Stimulated activated naive CD8-positive, alpha-beta T cell treated with anti-CD3 and anti-CD28 coated beads, Interleukin-15, Interleukin-2, amounts not matched to agents 100 ng/mL and 50 ng/mL, for 24 hours (primary cell): ENCODE measurements around the gene KLHL29.

Experiments
- H3K27ac Mint-ChIP-seq: one replicate; pipeline ENCODE4 v1.8.0; 2021; ENCODE audit warnings: mild to moderate bottlenecking, mixed read lengths
- H3K27me3 Mint-ChIP-seq: one replicate; pipeline ENCODE4 v1.8.0; 2021; ENCODE audit warnings: mixed read lengths
- H3K36me3 Mint-ChIP-seq: one replicate; pipeline ENCODE4 v1.8.0; 2021; ENCODE audit warnings: low read depth, mixed read lengths
- H3K4me1 Mint-ChIP-seq: one replicate; pipeline ENCODE4 v1.8.0; 2021; ENCODE audit warnings: low read depth, mixed read lengths
- H3K4me3 Mint-ChIP-seq: one replicate; pipeline ENCODE4 v1.8.0; 2021; ENCODE audit warnings: mild to moderate bottlenecking, mixed read lengths
- H3K9me3 Mint-ChIP-seq: one replicate; pipeline ENCODE4 v1.8.0; 2021; ENCODE audit warnings: mixed read lengths

KLHL29 gene

GRCh38 chr2:23637011-23637778 is 252.2 kb downstream of the KLHL29 start:
- Mint-ChIP-seq H3K36me3 (no peaks in the 10 kb centered on the region), H3K4me1 (no peaks in the 10 kb centered on the region), H3K27me3 (no peaks in the 10 kb centered on the region), H3K9me3 (no peaks in the 10 kb centered on the region), H3K27ac (no peak overlapping the region), H3K4me3 (no peak overlapping the region)

GRCh38 chr2:23639406-23639982 is 254.5 kb downstream of the KLHL29 start:
- no peak overlapping the region for H3K4me3 Mint-ChIP-seq
- H3K4me1 Mint-ChIP-seq = no peaks in the 10 kb centered on the region
- no peak overlapping the region for H3K27ac Mint-ChIP-seq
- H3K27me3 Mint-ChIP-seq = no peaks in the 10 kb centered on the region
- no peaks in the 10 kb centered on the region for H3K36me3 Mint-ChIP-seq
- H3K9me3 Mint-ChIP-seq = no peaks in the 10 kb centered on the region

GRCh38 chr2:23640711-23641110 is 255.7 kb downstream of the KLHL29 start:
- Mint-ChIP-seq H3K4me3 (no peak overlapping the region), H3K27ac (no peak overlapping the region), H3K36me3 (no peaks in the 10 kb centered on the region), H3K9me3 (no peaks in the 10 kb centered on the region), H3K27me3 (no peaks in the 10 kb centered on the region), H3K4me1 (no peaks in the 10 kb centered on the region)

- H3K4me3 Mint-ChIP-seq = no peak overlapping the region
- no peaks in the 10 kb centered on the region for H3K4me1 Mint-ChIP-seq
- H3K27me3 Mint-ChIP-seq = no peaks in the 10 kb centered on the region
- no peak overlapping the region for H3K27ac Mint-ChIP-seq
- no peaks in the 10 kb centered on the region for H3K9me3 Mint-ChIP-seq
- no peaks in the 10 kb centered on the region for H3K36me3 Mint-ChIP-seq
Measured at GRCh38 chr2:23642516-23642915, 257.5 kb downstream of the KLHL29 start.

GRCh38 chr2:23645230-23645808 is 260.3 kb downstream of the KLHL29 start:
- H3K9me3 Mint-ChIP-seq = no peaks in the 10 kb centered on the region
- H3K4me3 Mint-ChIP-seq = no peak overlapping the region
- no peaks in the 10 kb centered on the region for H3K36me3 Mint-ChIP-seq
- no peak overlapping the region for H3K27ac Mint-ChIP-seq
- H3K27me3 Mint-ChIP-seq = no peaks in the 10 kb centered on the region
- no peaks in the 10 kb centered on the region for H3K4me1 Mint-ChIP-seq

GRCh38 chr2:23647563-23647962 is 262.6 kb downstream of the KLHL29 start:
- Mint-ChIP-seq H3K27me3 (no peaks in the 10 kb centered on the region), H3K36me3 (no peaks in the 10 kb centered on the region), H3K4me1 (no peaks in the 10 kb centered on the region), H3K27ac (no peak overlapping the region), H3K4me3 (no peak overlapping the region), H3K9me3 (no peaks in the 10 kb centered on the region)

- Mint-ChIP-seq H3K27me3 (no peaks in the 10 kb centered on the region), H3K4me1 (no peaks in the 10 kb centered on the region), H3K27ac (no peak overlapping the region), H3K4me3 (no peak overlapping the region), H3K9me3 (no peaks in the 10 kb centered on the region), H3K36me3 (no peaks in the 10 kb centered on the region)
Measured at GRCh38 chr2:23649303-23649702, 264.3 kb downstream of the KLHL29 start.

GRCh38 chr2:23649819-23650218 is 264.8 kb downstream of the KLHL29 start:
- Mint-ChIP-seq H3K36me3 (no peaks in the 10 kb centered on the region), H3K9me3 (no peaks in the 10 kb centered on the region), H3K4me1 (no peaks in the 10 kb centered on the region), H3K27ac (no peak overlapping the region), H3K4me3 (no peak overlapping the region), H3K27me3 (no peaks in the 10 kb centered on the region)

GRCh38 chr2:23651187-23652080 is 266.5 kb downstream of the KLHL29 start:
- no peaks in the 10 kb centered on the region for H3K36me3 Mint-ChIP-seq
- H3K27me3 Mint-ChIP-seq = no peaks in the 10 kb centered on the region
- H3K9me3 Mint-ChIP-seq = no peaks in the 10 kb centered on the region
- no peaks in the 10 kb centered on the region for H3K4me1 Mint-ChIP-seq
- H3K4me3 Mint-ChIP-seq = no peak overlapping the region
- no peak overlapping the region for H3K27ac Mint-ChIP-seq

- H3K4me1 Mint-ChIP-seq = peaks cover under 1% of the 10 kb centered on the region
- H3K27ac Mint-ChIP-seq = no peak overlapping the region
- no peak overlapping the region for H3K4me3 Mint-ChIP-seq
- H3K36me3 Mint-ChIP-seq = no peaks in the 10 kb centered on the region
- no peaks in the 10 kb centered on the region for H3K9me3 Mint-ChIP-seq
- no peaks in the 10 kb centered on the region for H3K27me3 Mint-ChIP-seq
Measured at GRCh38 chr2:23653326-23653725, 268.3 kb downstream of the KLHL29 start.

GRCh38 chr2:23654756-23655155 is 269.8 kb downstream of the KLHL29 start:
- no peak overlapping the region for H3K27ac Mint-ChIP-seq
- peaks cover 8% of the 10 kb centered on the region for H3K4me1 Mint-ChIP-seq
- peaks cover 3% of the 10 kb centered on the region for H3K27me3 Mint-ChIP-seq
- no peaks in the 10 kb centered on the region for H3K36me3 Mint-ChIP-seq
- H3K4me3 Mint-ChIP-seq = no peak overlapping the region
- no peaks in the 10 kb centered on the region for H3K9me3 Mint-ChIP-seq

GRCh38 chr2:23655934-23656596 is 271.1 kb downstream of the KLHL29 start:
- Mint-ChIP-seq H3K27me3 (peaks cover 3% of the 10 kb centered on the region), H3K9me3 (no peaks in the 10 kb centered on the region), H3K4me1 (peaks cover 8% of the 10 kb centered on the region), H3K4me3 (no peak overlapping the region), H3K27ac (no peak overlapping the region), H3K36me3 (no peaks in the 10 kb centered on the region)

GRCh38 chr2:23656597-23656973 is 271.6 kb downstream of the KLHL29 start:
- Mint-ChIP-seq H3K9me3 (no peaks in the 10 kb centered on the region), H3K4me1 (peaks cover 8% of the 10 kb centered on the region), H3K36me3 (no peaks in the 10 kb centered on the region), H3K27me3 (peaks cover 3% of the 10 kb centered on the region), H3K27ac (no peak overlapping the region), H3K4me3 (no peak overlapping the region)

- H3K27me3 Mint-ChIP-seq = peaks cover 7% of the 10 kb centered on the region
- no peaks in the 10 kb centered on the region for H3K9me3 Mint-ChIP-seq
- no peak overlapping the region for H3K27ac Mint-ChIP-seq
- H3K4me3 Mint-ChIP-seq = no peak overlapping the region
- H3K4me1 Mint-ChIP-seq = peaks cover 8% of the 10 kb centered on the region
- H3K36me3 Mint-ChIP-seq = no peaks in the 10 kb centered on the region
Measured at GRCh38 chr2:23657371-23657770, 272.4 kb downstream of the KLHL29 start.
